GM12873 (cell line): ENCODE measurements around the gene KLHL30.

Experiments
- CTCF ChIP-seq: IDR thresholded peaks from 2 replicates; pipeline ENCODE4 v1.5.1; 2012; ENCODE audit warnings: low read depth, mild to moderate bottlenecking, moderate library complexity, low read length, control low read depth; ENCODE audit not compliant: insufficient read depth; ENCODE audit errors: missing control alignments

The KLHL30 gene

GRCh38 chr2:238100049-238100820 is 38.2 kb upstream of the KLHL30 start, which contains the start of gene ESPNL:
ESPNL (plus strand) TSS chr2:238100340; CDS start chr2:238100420, 80 bp downstream.
- no peak for TF ChIP-seq CTCF

- TF ChIP-seq CTCF, result no peak
These were observed 37.4 kb upstream of the KLHL30 start for GRCh38 chr2:238100821-238101771.

- no peak for TF ChIP-seq CTCF
These were observed 36.3 kb upstream of the KLHL30 start for GRCh38 chr2:238101891-238102841.

GRCh38 chr2:238102865-238103264 is 35.6 kb upstream of the KLHL30 start:
- TF ChIP-seq CTCF, result no peak

- no peak for TF ChIP-seq CTCF
These were observed 34.8 kb upstream of the KLHL30 start for GRCh38 chr2:238103465-238104225.

DNA sequence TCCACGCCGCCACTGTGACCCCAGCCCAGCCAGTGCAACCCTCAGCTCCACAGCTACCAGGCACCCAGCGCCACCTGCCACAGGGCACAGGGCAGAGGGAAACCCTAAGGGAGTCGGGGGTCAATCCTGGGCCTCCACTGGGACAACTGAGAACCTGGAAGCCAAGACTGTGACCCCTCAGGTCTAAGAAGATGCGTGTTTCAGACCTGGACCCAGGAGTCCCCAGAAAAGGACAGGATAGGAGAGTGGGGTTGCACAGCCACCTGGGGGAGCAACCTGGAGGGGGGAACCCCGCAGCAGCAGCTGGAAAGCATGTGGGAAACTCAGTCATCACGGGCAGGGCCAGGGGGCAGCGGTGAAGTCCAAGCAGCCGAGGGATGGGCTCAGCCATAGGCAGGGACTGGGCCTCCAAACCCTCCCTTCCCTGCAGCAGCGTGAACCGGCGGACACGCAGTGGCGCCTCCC is 34.2 kb upstream of the KLHL30 start:
- no peak for TF ChIP-seq CTCF
